HCT116 (cell line): ENCODE results near the gene PROX2. TPM values are rescaled to one million over a fixed set of nuclear protein-coding genes. Genes with fewer than 3 reads are reported as not detected.

ENCODE experiments used
- ATAC-seq: fragments of 200-7000 bp; cut with Tn5 transposase; 2 replicates; pipeline ENCODE4 v1.9.1; 2020; ENCODE audit warnings: mild to moderate bottlenecking, moderate library complexity
- BruUV-seq: library from RNA; stranded (reverse); fragments of 400-500 nt; replicated peaks from 2 replicates; lab custom pipeline; 2021; lab: Mats Ljungman, UMichigan
- CTCF ChIA-PET: fragments of 300-600 bp; sonication (Branson Sonifier 250); formaldehyde crosslinking; loops from one replicate; lab custom pipeline; 2021; ENCODE audit warnings: antibody characterized with exemption; lab: Charles Lee
- POLR2A ChIA-PET: fragments of 300-600, 350-600 bp; sonication (Branson Sonifier 250); formaldehyde crosslinking; loops from one replicate; lab custom pipeline; 2021; ENCODE audit warnings: antibody characterized with exemption; lab: Charles Lee
- RAD21 ChIA-PET, 2 experiments: fragments of 300-600 bp; sonication (Branson Sonifier 250); formaldehyde crosslinking; loops; one replicate each; lab custom pipeline; 2023; ENCODE audit warnings: low total read pairs in 2 of 2; ENCODE audit not compliant: uncharacterized antibody in 2 of 2, unreplicated experiment in 2 of 2, low non-redundant PET in 1 of 2; lab: Charles Lee
- DNase-seq: peaks from one replicate; pipeline ENCODE4 v3.0.0-alpha.2; 2010; ENCODE audit warnings: low read depth, low spot score
- H2AFZ ChIP-seq: fragments of 200-600 bp; shearing (Covaris generic), sonication (generic); 2 replicates; pipeline ENCODE4 v1.6.1; 2017; ENCODE audit warnings: low read depth, mixed run types, mixed read lengths, antibody characterized with exemption, low read length; ENCODE audit not compliant: poor library complexity, severe bottlenecking
- H3K27ac ChIP-seq: 2 replicates; pipeline ENCODE4 v1.5.1; 2012; ENCODE audit warnings: low read depth, low read length
- H3K27me3 ChIP-seq: fragments of 200-600 bp; sonication (generic); 2 replicates; pipeline ENCODE4 v1.6.1; 2016; ENCODE audit warnings: mixed run types, low read length, mixed read lengths; ENCODE audit not compliant: insufficient read depth
- H3K36me3 ChIP-seq, 2 experiments: fragments of 200-500 bp in 1 of 2; fragments of 200-600 bp in 1 of 2; sonication (Bioruptor generic) in 1 of 2; sonication (generic) in 1 of 2; 2 replicates each; pipeline versions ENCODE4 v1.5.1 to v1.6.1; 2014 to 2016; ENCODE audit warnings: low read length in 2 of 2, inconsistent platforms in 1 of 2, mixed read lengths in 1 of 2, mixed run types in 1 of 2; ENCODE audit not compliant: insufficient read depth in 2 of 2, control insufficient read depth in 1 of 2
- H3K4me1 ChIP-seq, 2 experiments: fragments of 200-600 bp in 1 of 2; sonication (generic) in 1 of 2; 2 replicates each; pipeline versions ENCODE4 v1.5.1 to v1.6.1; 2012 to 2017; ENCODE audit warnings: low read length in 2 of 2, inconsistent platforms in 1 of 2, mild to moderate bottlenecking in 1 of 2, mixed read lengths in 1 of 2, mixed run types in 1 of 2, moderate library complexity in 1 of 2; ENCODE audit not compliant: insufficient read depth in 2 of 2, control insufficient read depth in 1 of 2
- H3K4me2 ChIP-seq: fragments of 200-600 bp; sonication (generic); 2 replicates; pipeline ENCODE4 v1.6.1; 2017; ENCODE audit warnings: mixed run types, low read length, mixed read lengths
- H3K4me3 ChIP-seq, 2 experiments: fragments of 200-600 bp in 1 of 2; sonication (generic) in 1 of 2; replicated peaks in 1 of 2; 2 replicates each; pipeline ENCODE4 v1.5.1; 2011 to 2016; ENCODE audit warnings: low read length in 2 of 2, control low read depth in 1 of 2, low read depth in 1 of 2, mild to moderate bottlenecking in 1 of 2, mixed read lengths in 1 of 2, mixed run types in 1 of 2
- H3K79me2 ChIP-seq: fragments of 200-600 bp; sonication (generic); 2 replicates; pipeline ENCODE4 v1.6.1; 2017; ENCODE audit warnings: mild to moderate bottlenecking, mixed run types, low read length, moderate library complexity, mixed read lengths; ENCODE audit not compliant: insufficient read depth
- H3K9ac ChIP-seq: fragments of 200-600 bp; sonication (generic); 2 replicates; pipeline ENCODE4 v1.6.1; 2016; ENCODE audit warnings: low read length, mixed read lengths
- H3K9me2 ChIP-seq: fragments of 200-600 bp; sonication (generic), shearing (Covaris generic); 2 replicates; pipeline ENCODE4 v1.6.1; 2017; ENCODE audit warnings: mixed run types, mild to moderate bottlenecking, moderate library complexity; ENCODE audit not compliant: insufficient read depth
- H3K9me3 ChIP-seq, 2 experiments: fragments of 200-500 bp in 1 of 2; fragments of 200-600 bp in 1 of 2; sonication (Bioruptor generic) in 1 of 2; sonication (generic) in 1 of 2; 2 replicates each; pipeline ENCODE4 v1.6.1; 2014 to 2017; ENCODE audit warnings: low read length in 2 of 2, mixed read lengths in 2 of 2, inconsistent platforms in 1 of 2, low read depth in 1 of 2, mild to moderate bottlenecking in 1 of 2, mixed run types in 1 of 2, moderate library complexity in 1 of 2; ENCODE audit not compliant: control insufficient read depth in 1 of 2, insufficient read depth in 1 of 2
- H4K20me1 ChIP-seq: fragments of 200-600 bp; sonication (generic), shearing (Covaris generic); 2 replicates; pipeline ENCODE4 v1.6.1; 2017; ENCODE audit warnings: mixed run types, mild to moderate bottlenecking, moderate library complexity; ENCODE audit not compliant: insufficient read depth
- ELF1 ChIP-seq: IDR thresholded peaks from 2 replicates; pipeline ENCODE4 v1.6.1; 2012; ENCODE audit warnings: low read depth, borderline replicate concordance
- RAD21 ChIP-seq: IDR thresholded peaks from 2 replicates; pipeline ENCODE4 v1.6.1; 2012; ENCODE audit warnings: low read depth, mild to moderate bottlenecking
- SIN3A ChIP-seq: IDR thresholded peaks from 2 replicates; pipeline ENCODE4 v1.6.1; 2012; ENCODE audit warnings: low read depth
- YY1 ChIP-seq: IDR thresholded peaks from 2 replicates; pipeline ENCODE4 v1.6.1; 2011; ENCODE audit warnings: low read length, low read depth, moderate library complexity, mild to moderate bottlenecking; ENCODE audit not compliant: insufficient replicate concordance; ENCODE audit errors: extremely low read depth
- ZFX ChIP-seq: fragments of 450-650 bp; IDR thresholded peaks from 2 replicates; pipeline ENCODE4 v1.6.1; 2017
- intact Hi-C: fragments of 100-400 bp; cut with micrococcal nuclease; formaldehyde crosslinking; loops from 2 replicates; pipeline ENCODE4 v1.10.0; 2022
- total RNA-seq: library from RNA; stranded (reverse); gene quantifications from one replicate; pipeline ENCODE4 v1.2.1, GENCODE V29; 2021; ENCODE audit not compliant: unreplicated experiment
- TF ChIP-seq, protein P1 (sequence below), 3 experiments: fragments of 200-600 bp in 1 of 3; sonication (generic) in 1 of 3; IDR thresholded peaks in 2 of 3; conservative IDR thresholded peaks in 1 of 3; 2 replicates each; pipeline ENCODE4 v1.5.1; 2012 to 2017; ENCODE audit warnings: low read depth in 2 of 3, low read length in 2 of 3, antibody characterized with exemption in 1 of 3, borderline replicate concordance in 1 of 3, control low read depth in 1 of 3, mild to moderate bottlenecking in 1 of 3, mixed read lengths in 1 of 3, mixed run types in 1 of 3, moderate library complexity in 1 of 3; ENCODE audit not compliant: insufficient read depth in 1 of 3

Gene PROX2
- total RNA-seq, 1 experiment from 2014 or later, result not detected

DNA sequence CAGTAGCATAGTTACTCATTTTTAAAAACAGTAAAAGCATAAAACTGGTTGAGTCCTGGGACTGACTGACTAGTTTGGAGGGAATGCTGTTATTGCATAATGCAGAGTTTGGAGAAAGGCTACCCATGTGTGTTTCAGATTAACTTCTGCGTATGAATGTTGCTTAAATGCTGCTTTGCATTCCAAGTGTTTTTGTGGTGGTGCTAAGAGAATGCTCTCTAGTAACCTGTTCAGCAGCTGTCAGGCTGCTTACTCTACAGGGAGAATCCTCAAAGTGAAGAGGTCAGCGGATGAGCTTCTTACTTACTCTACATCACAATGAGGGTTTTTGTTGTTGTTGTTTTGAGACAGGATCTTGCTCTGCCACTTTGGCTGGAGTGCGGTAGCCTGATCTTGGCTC is 10.1 kb upstream of the PROX2 start:
- TF ChIP-seq RAD21 (no peak), YY1 (no peak), ZFX (no peak), SIN3A (no peak), ELF1 (no peak)
- TF ChIP-seq, protein P1, sequence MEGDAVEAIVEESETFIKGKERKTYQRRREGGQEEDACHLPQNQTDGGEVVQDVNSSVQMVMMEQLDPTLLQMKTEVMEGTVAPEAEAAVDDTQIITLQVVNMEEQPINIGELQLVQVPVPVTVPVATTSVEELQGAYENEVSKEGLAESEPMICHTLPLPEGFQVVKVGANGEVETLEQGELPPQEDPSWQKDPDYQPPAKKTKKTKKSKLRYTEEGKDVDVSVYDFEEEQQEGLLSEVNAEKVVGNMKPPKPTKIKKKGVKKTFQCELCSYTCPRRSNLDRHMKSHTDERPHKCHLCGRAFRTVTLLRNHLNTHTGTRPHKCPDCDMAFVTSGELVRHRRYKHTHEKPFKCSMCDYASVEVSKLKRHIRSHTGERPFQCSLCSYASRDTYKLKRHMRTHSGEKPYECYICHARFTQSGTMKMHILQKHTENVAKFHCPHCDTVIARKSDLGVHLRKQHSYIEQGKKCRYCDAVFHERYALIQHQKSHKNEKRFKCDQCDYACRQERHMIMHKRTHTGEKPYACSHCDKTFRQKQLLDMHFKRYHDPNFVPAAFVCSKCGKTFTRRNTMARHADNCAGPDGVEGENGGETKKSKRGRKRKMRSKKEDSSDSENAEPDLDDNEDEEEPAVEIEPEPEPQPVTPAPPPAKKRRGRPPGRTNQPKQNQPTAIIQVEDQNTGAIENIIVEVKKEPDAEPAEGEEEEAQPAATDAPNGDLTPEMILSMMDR (IDR thresholded peaks at IDR 0.05 in 2 of 3, conservative IDR thresholded peaks at IDR 0.05 in 1 of 3; ENCODE audit: borderline replicate concordance in 1 of 3, insufficient read depth in 1 of 3, low read depth in 2 of 3, low read length in 2 of 3), result no peak
- H3K4me1 ChIP-seq, result peaks cover 29 to 32% of the 10 kb centered on the region in 2 experiments
- H4K20me1 ChIP-seq, result peaks cover 15% of the 10 kb centered on the region; the same call in 1 of the 2 replicates
- H3K4me3 ChIP-seq, result no peak overlapping the region
- H3K4me2 ChIP-seq, result no peak overlapping the region
- H3K27ac ChIP-seq, result no peak overlapping the region
- RAD21 ChIA-PET, result no interaction called here
- H3K79me2 ChIP-seq, result peaks cover 87% of the 10 kb centered on the region
- no TSS peak for BruUV-seq
- CTCF ChIA-PET, result no interaction called here
- H3K9me2 ChIP-seq, result no peaks in the 10 kb centered on the region
- no peak for ATAC-seq
- POLR2A ChIA-PET, result no interaction called here
- peaks cover 17 to 32% of the 10 kb centered on the region in 2 experiments; a peak in 3 of 4 replicates for H3K36me3 ChIP-seq
- intact Hi-C loops, result no loop called here
- no peak overlapping the region for H2AFZ ChIP-seq
- no peak for DNase-seq
- H3K9me3 ChIP-seq, result no peaks in the 10 kb centered on the region
- no peaks in the 10 kb centered on the region for H3K27me3 ChIP-seq
- no peak overlapping the region for H3K9ac ChIP-seq
